ENCODE measurements around the gene RBP3. TPM values are rescaled to one million over a fixed set of nuclear protein-coding genes. Genes with fewer than 3 reads are reported as not detected.

The RBP3 gene
- total RNA-seq, 4 donors from 2014 or later, result not detected

GRCh38 chr10:47357131-47357582, 9.0 kb downstream of the RBP3 start:
- DNase-seq, result no peak

DNA sequence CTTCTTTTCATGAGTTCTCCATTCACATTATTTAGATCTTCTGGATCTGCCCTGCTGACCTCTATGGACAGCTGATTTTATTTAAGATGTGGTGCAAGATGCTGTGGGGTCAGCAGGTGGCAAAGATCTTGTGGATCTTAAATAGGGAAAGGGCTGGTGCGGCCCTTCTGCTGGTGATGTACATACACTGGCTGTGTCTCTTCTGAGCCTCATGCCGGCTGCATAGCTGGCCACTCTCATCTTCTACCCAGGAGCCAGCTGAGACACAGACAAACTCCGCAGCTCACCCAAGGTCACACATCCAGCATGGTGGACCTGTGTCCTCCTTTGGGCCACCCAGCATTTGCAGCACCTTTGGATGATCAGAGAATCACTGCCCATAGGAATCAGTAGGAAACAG, 9.7 kb downstream of the RBP3 start:
- no peaks in the 10 kb centered on the region for H3K27me3 ChIP-seq
- no peaks in the 10 kb centered on the region for H3K36me3 ChIP-seq
- H3K9me3 ChIP-seq, result no peaks in the 10 kb centered on the region
- H3K4me1 ChIP-seq, result no peaks in the 10 kb centered on the region
- no peak for TF ChIP-seq POLR2A (IDR thresholded peaks at IDR 0.05)
- TF ChIP-seq, protein P1, sequence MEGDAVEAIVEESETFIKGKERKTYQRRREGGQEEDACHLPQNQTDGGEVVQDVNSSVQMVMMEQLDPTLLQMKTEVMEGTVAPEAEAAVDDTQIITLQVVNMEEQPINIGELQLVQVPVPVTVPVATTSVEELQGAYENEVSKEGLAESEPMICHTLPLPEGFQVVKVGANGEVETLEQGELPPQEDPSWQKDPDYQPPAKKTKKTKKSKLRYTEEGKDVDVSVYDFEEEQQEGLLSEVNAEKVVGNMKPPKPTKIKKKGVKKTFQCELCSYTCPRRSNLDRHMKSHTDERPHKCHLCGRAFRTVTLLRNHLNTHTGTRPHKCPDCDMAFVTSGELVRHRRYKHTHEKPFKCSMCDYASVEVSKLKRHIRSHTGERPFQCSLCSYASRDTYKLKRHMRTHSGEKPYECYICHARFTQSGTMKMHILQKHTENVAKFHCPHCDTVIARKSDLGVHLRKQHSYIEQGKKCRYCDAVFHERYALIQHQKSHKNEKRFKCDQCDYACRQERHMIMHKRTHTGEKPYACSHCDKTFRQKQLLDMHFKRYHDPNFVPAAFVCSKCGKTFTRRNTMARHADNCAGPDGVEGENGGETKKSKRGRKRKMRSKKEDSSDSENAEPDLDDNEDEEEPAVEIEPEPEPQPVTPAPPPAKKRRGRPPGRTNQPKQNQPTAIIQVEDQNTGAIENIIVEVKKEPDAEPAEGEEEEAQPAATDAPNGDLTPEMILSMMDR (IDR thresholded peaks at IDR 0.05), result no peak
- H3K4me3 ChIP-seq, result no peak overlapping the region
- H3K27ac ChIP-seq, result no peak overlapping the region
- DNase-seq, result no peak
- intact Hi-C loops (cut with DNase I; ENCODE audit: low total_unique reads), result no loop called here

More at GRCh38 chr10:47357131-47357582, 9.0 kb downstream of the RBP3 start:
- Histone ChIP-seq H3K4me3 (no peak overlapping the region), H3K27ac (no peak overlapping the region), H3K9me3 (no peaks in the 10 kb centered on the region), H3K27me3 (no peaks in the 10 kb centered on the region), H3K4me1 (no peaks in the 10 kb centered on the region), H3K36me3 (no peaks in the 10 kb centered on the region)
- intact Hi-C loops (cut with DNase I; ENCODE audit: low total_unique reads), result no loop called here
- TF ChIP-seq, protein P1 (IDR thresholded peaks at IDR 0.05), result no peak
- TF ChIP-seq POLR2A (IDR thresholded peaks at IDR 0.05), result no peak

DNA sequence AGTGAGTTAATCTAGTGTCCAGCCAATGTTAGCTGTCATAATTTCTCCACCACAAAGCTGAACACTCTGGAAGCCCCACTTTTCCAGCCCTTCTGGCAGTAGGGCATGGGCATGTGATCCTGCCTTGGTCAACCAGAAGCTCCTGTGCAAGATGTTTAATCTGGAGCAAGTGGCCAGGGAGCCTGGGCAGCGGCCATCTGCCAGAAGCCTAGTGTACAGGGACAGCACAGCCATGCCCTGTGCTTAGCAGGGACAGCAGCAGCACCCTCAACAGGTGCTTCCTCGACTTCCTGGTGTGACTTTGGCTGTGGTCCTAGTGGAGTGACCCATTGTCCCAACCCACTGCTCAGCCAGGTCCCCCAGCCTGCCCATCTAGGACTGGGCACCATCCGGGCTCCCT, 10.3 kb downstream of the RBP3 start:
- Histone ChIP-seq H3K27me3 (no peaks in the 10 kb centered on the region), H3K4me1 (no peaks in the 10 kb centered on the region), H3K27ac (no peak overlapping the region), H3K4me3 (no peak overlapping the region), H3K36me3 (no peaks in the 10 kb centered on the region), H3K9me3 (no peaks in the 10 kb centered on the region)
- intact Hi-C loops (cut with DNase I; ENCODE audit: low total_unique reads), result no loop called here
- TF ChIP-seq, protein P1 (IDR thresholded peaks at IDR 0.05), result no peak
- no peak for TF ChIP-seq POLR2A (IDR thresholded peaks at IDR 0.05)
- DNase-seq, result no peak

DNA sequence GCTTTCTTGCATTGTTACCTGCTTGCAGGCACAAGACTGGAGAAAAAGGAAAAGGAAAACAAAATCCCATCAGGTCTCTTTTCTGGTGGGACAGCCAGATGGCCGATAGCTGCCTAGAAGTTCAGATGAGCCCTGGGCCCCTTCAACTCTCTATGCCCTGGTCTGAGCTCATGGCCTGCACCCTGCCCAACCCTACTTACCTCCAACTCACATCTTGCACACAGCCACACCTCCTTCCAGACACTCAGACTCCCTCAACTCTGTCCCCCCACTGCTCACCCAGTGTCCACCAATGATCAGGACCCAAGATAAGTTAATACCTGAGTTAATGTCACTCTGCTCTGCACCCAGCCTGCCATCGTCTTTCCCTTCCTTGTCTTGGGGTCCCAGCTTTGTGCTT, 10.9 kb downstream of the RBP3 start:
- TF ChIP-seq POLR2A (IDR thresholded peaks at IDR 0.05), result no peak
- TF ChIP-seq, protein P1 (IDR thresholded peaks at IDR 0.05), result no peak

DNA sequence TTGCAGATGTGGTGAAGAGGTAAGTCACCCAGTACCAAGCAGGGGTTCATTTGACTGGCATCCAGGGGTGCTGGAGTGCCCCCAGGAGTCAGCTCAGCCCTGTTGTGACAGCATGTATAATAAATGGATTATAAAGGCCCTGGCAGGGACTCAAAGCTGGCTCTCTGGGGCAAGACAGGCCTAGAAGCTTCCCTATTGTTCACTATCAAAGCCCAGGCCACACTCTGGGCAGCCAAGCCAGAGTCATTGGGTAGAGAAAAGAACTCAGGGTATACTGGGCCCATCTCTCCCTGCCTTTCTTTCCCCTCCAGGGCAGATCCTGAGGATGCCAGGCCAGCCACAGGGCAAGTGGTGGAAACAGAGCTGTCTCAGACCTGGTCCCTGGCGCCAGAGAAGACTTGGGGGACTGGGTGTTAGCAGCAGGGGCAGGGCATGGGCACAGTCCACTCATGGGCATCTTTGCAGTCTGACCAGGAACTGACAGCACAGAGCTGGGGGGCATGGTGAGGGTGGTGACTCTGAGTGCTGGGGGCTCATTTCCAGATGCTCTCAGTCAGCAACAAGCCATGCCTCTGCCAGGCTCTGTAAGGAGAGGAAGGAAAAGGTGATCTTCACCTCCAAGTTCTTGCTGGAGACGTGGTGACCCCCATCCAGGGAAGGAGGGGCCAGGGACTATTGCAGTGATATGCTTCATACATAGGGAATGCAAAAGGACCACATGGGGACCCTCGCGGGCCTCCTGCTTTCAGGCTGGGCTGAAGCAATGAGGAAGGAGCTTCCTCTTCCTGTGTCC, 11.7 kb downstream of the RBP3 start:
- TF ChIP-seq, protein P1 (IDR thresholded peaks at IDR 0.05), result no peak
- no peak for TF ChIP-seq POLR2A (IDR thresholded peaks at IDR 0.05)
- Histone ChIP-seq H3K4me3 (no peak overlapping the region), H3K36me3 (no peaks in the 10 kb centered on the region), H3K4me1 (no peaks in the 10 kb centered on the region), H3K27me3 (no peaks in the 10 kb centered on the region), H3K9me3 (no peaks in the 10 kb centered on the region), H3K27ac (no peak overlapping the region)
- DNase-seq, result no peak
- intact Hi-C loops (cut with DNase I; ENCODE audit: low total_unique reads), result no loop called here

More for the DNA sequence above, 10.9 kb downstream of the RBP3 start:
- Histone ChIP-seq H3K27ac (no peak overlapping the region), H3K27me3 (no peaks in the 10 kb centered on the region), H3K4me1 (no peaks in the 10 kb centered on the region), H3K36me3 (no peaks in the 10 kb centered on the region), H3K4me3 (no peak overlapping the region), H3K9me3 (no peaks in the 10 kb centered on the region)
- DNase-seq, result no peak
- intact Hi-C loops (cut with DNase I; ENCODE audit: low total_unique reads), result no loop called here

Measured in uterus (tissue), 4 donors.